Liver (tissue), 9 donors: ENCODE data around the gene LAMC3. TPM values are rescaled to one million over a fixed set of nuclear protein-coding genes. Genes with fewer than 3 reads are reported as not detected.

Source experiments
- DNase-seq: peaks from one replicate; pipeline ENCODE4 v3.0.0-alpha.2; 2017; ENCODE audit warnings: low spot score
- H3K27ac ChIP-seq, 2 donors: one replicate each; pipeline ENCODE4 v1.7.0; 2013; ENCODE audit warnings: inconsistent platforms in 2 of 2, low read length in 2 of 2, control low read depth in 1 of 2, low read depth in 1 of 2, mild to moderate bottlenecking in 1 of 2
- H3K27me3 ChIP-seq, 4 donors: one replicate each; pipeline versions ENCODE4 v1.6.1 to v1.7.0; 2013; ENCODE audit warnings: low read length in 3 of 4, inconsistent platforms in 1 of 4, mild to moderate bottlenecking in 1 of 4, moderate library complexity in 1 of 4; ENCODE audit not compliant: control insufficient read depth in 4 of 4, insufficient read depth in 4 of 4
- H3K36me3 ChIP-seq, 4 donors: one replicate each; pipeline versions ENCODE4 v1.6.1 to v1.7.0; 2013; ENCODE audit warnings: low read length in 3 of 4, mild to moderate bottlenecking in 3 of 4, low read depth in 1 of 4, moderate library complexity in 1 of 4; ENCODE audit not compliant: control insufficient read depth in 4 of 4, insufficient read depth in 3 of 4
- H3K4me1 ChIP-seq, 4 donors: one replicate each; pipeline versions ENCODE4 v1.6.1 to v1.7.0; 2013; ENCODE audit warnings: low read length in 3 of 4, mild to moderate bottlenecking in 3 of 4, moderate library complexity in 1 of 4; ENCODE audit not compliant: control insufficient read depth in 4 of 4, insufficient read depth in 4 of 4
- H3K4me3 ChIP-seq, 3 donors: one replicate each; pipeline versions ENCODE4 v1.6.1 to v1.7.0; 2013; ENCODE audit warnings: low read length in 3 of 3, control low read depth in 1 of 3, low read depth in 1 of 3, mild to moderate bottlenecking in 1 of 3
- H3K9ac ChIP-seq, 2 donors: one replicate each; pipeline ENCODE4 v1.7.0; 2013; ENCODE audit warnings: low read length in 2 of 2, mild to moderate bottlenecking in 2 of 2, moderate library complexity in 2 of 2, control low read depth in 1 of 2, low read depth in 1 of 2
- H3K9me3 ChIP-seq, 4 donors: one replicate each; pipeline versions ENCODE4 v1.6.1 to v1.7.0; 2013; ENCODE audit warnings: low read length in 3 of 4; ENCODE audit not compliant: control insufficient read depth in 4 of 4
- EGR1 ChIP-seq, 2 donors: IDR thresholded peaks; 2 replicates each; pipeline ENCODE4 v1.6.1; 2016 to 2018; ENCODE audit warnings: antibody characterized with exemption in 2 of 2, low read depth in 2 of 2
- FOXA1 ChIP-seq: IDR thresholded peaks from 2 replicates; pipeline ENCODE4 v1.6.1; 2016; ENCODE audit warnings: antibody characterized with exemption
- FOXA2 ChIP-seq: IDR thresholded peaks from 2 replicates; pipeline ENCODE4 v1.6.1; 2016; ENCODE audit warnings: antibody characterized with exemption
- GABPA ChIP-seq, 2 donors: IDR thresholded peaks in 1 of 2; conservative IDR thresholded peaks in 1 of 2; 2 replicates each; pipeline ENCODE4 v1.6.1; 2016; ENCODE audit warnings: antibody characterized with exemption in 2 of 2, mild to moderate bottlenecking in 1 of 2, moderate library complexity in 1 of 2
- HNF4A ChIP-seq, 2 donors: conservative IDR thresholded peaks; 2 replicates each; pipeline ENCODE4 v1.6.1; 2016; ENCODE audit warnings: antibody characterized with exemption in 2 of 2, mild to moderate bottlenecking in 2 of 2
- HNF4G ChIP-seq: IDR thresholded peaks from 2 replicates; pipeline ENCODE4 v1.6.1; 2016; ENCODE audit warnings: antibody characterized with exemption
- JUND ChIP-seq, 2 donors: IDR thresholded peaks; 2 replicates each; pipeline ENCODE4 v1.6.1; 2016; ENCODE audit warnings: antibody characterized with exemption in 2 of 2
- NR2F2 ChIP-seq: IDR thresholded peaks from 2 replicates; pipeline ENCODE4 v1.6.1; 2016; ENCODE audit warnings: antibody characterized with exemption
- RAD21 ChIP-seq, 2 donors: IDR thresholded peaks; 2 replicates each; pipeline ENCODE4 v1.6.1; 2016; ENCODE audit warnings: antibody characterized with exemption in 2 of 2, mild to moderate bottlenecking in 2 of 2
- RXRA ChIP-seq, 2 donors: IDR thresholded peaks; 2 replicates each; pipeline ENCODE4 v1.6.1; 2017 to 2018; ENCODE audit warnings: antibody characterized with exemption in 2 of 2, mild to moderate bottlenecking in 1 of 2
- SP1 ChIP-seq: IDR thresholded peaks from 2 replicates; pipeline ENCODE4 v1.6.1; 2018; ENCODE audit warnings: antibody characterized with exemption, mild to moderate bottlenecking
- TAF1 ChIP-seq: conservative IDR thresholded peaks from 2 replicates; pipeline ENCODE4 v1.6.1; 2016; ENCODE audit warnings: antibody characterized with exemption, mild to moderate bottlenecking
- YY1 ChIP-seq: IDR thresholded peaks from 2 replicates; pipeline ENCODE4 v1.6.1; 2016; ENCODE audit warnings: antibody characterized with exemption, mild to moderate bottlenecking
- WGBS: extraction: QIAGEN DNeasy Blood & Tissue Kit; methylation state at CpG from one replicate; pipeline ENCODE4 v1.1.7; 2013; 5-methylcytosine and 5-hydroxymethylcytosine counted together
- polyA plus RNA-seq, 2 donors: library from polyadenylated mRNA; stranded (reverse) in 1 of 2; unstranded in 1 of 2; fragments of 200-250 nt in 1 of 2; fragments of >200 nt in 1 of 2; fragmentation: Nextera tagmentation in 1 of 2; extraction: Ambion mirVana in 1 of 2; gene quantifications; one replicate each; pipeline versions ENCODE4 v1.2.1 to v1.2.3, GENCODE V29; 2013 to 2015
- total RNA-seq, 2 donors: library from RNA; depleted of rRNA; stranded (reverse); fragments of >200 nt; gene quantifications; one replicate each; pipeline ENCODE4 v1.2.3, GENCODE V29; 2014
- TF ChIP-seq, protein P1 (sequence below): IDR thresholded peaks from 2 replicates; pipeline ENCODE4 v1.6.1; 2016; ENCODE audit warnings: antibody characterized with exemption, mild to moderate bottlenecking
- TF ChIP-seq, protein P2 (sequence below): fragments of 150-350 bp; IDR thresholded peaks from 2 replicates; pipeline ENCODE4 v1.5.1; 2017; ENCODE audit warnings: improper control_type of control experiment, low read depth, low read length; ENCODE audit not compliant: missing input control
- TF ChIP-seq, protein P3 (sequence below): IDR thresholded peaks from 2 replicates; pipeline ENCODE4 v1.6.1; 2016; ENCODE audit warnings: antibody characterized with exemption
- TF ChIP-seq, protein P4 (sequence below): IDR thresholded peaks from 2 replicates; pipeline ENCODE4 v1.6.1; 2016; ENCODE audit warnings: antibody characterized with exemption
- TF ChIP-seq, protein P5 (sequence below): IDR thresholded peaks from 2 replicates; pipeline ENCODE4 v1.6.1; 2016; ENCODE audit warnings: antibody characterized with exemption
- donor health status: healthy.
- donor health status: healthy.
- donor health status: healthy.
- donor health status: healthy.
- donor health status: healthy.

Gene LAMC3
- total and polyA plus RNA-seq, 4 donors: 1.4 to 5.9 (median 2.9) TPM

DNA sequence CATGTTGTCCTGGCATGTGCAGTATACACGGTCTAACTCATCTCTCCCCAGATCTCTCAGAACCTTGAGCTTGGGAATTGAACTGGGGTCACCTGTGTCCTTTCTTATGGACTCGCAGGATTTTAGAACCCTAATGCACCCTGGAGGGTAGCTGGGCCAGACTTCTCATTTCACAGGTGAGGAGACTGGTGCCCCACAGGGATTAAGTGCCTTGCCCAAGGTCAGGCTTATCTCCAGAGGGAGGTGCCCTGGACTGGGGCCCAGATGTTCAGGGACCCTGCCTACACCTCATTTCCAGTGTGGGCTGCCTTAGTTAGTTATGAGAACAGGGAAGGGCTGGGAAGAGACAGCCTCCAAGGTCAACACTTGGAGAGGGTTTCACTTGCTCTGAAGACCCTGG, 112.4 kb downstream of the LAMC3 start (continued):
- TF ChIP-seq, protein P1, sequence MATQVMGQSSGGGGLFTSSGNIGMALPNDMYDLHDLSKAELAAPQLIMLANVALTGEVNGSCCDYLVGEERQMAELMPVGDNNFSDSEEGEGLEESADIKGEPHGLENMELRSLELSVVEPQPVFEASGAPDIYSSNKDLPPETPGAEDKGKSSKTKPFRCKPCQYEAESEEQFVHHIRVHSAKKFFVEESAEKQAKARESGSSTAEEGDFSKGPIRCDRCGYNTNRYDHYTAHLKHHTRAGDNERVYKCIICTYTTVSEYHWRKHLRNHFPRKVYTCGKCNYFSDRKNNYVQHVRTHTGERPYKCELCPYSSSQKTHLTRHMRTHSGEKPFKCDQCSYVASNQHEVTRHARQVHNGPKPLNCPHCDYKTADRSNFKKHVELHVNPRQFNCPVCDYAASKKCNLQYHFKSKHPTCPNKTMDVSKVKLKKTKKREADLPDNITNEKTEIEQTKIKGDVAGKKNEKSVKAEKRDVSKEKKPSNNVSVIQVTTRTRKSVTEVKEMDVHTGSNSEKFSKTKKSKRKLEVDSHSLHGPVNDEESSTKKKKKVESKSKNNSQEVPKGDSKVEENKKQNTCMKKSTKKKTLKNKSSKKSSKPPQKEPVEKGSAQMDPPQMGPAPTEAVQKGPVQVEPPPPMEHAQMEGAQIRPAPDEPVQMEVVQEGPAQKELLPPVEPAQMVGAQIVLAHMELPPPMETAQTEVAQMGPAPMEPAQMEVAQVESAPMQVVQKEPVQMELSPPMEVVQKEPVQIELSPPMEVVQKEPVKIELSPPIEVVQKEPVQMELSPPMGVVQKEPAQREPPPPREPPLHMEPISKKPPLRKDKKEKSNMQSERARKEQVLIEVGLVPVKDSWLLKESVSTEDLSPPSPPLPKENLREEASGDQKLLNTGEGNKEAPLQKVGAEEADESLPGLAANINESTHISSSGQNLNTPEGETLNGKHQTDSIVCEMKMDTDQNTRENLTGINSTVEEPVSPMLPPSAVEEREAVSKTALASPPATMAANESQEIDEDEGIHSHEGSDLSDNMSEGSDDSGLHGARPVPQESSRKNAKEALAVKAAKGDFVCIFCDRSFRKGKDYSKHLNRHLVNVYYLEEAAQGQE: no peak
- TF ChIP-seq SP1: no peak

DNA sequence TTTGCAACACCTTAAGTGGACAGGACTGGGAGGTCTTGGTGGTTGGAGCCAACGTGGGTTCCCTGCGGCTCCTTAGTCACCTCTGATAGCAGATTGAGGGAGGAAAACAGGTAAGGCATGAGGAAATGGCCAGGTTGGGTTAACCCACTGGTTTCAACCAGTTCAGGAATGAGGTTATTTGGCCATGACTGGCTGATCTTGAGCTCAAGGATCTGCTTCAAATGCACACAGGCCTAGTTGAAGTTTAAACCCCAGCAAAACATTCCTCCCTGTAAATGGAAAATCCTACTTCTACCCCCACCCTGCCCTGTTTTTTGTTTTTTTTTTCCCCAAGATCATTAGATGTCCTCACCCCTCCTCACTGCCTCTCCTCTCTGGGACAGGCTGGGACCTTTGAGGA, 113.2 kb downstream of the LAMC3 start:
- no peak overlapping the region for H3K4me3 ChIP-seq
- 89% methylated on average over 2 of the region's 2 CpGs for WGBS
- H3K36me3 ChIP-seq: no peaks in the 10 kb centered on the region
- no peak overlapping the region for H3K27ac ChIP-seq
- no peak for TF ChIP-seq FOXA1
- TF ChIP-seq, protein P2, sequence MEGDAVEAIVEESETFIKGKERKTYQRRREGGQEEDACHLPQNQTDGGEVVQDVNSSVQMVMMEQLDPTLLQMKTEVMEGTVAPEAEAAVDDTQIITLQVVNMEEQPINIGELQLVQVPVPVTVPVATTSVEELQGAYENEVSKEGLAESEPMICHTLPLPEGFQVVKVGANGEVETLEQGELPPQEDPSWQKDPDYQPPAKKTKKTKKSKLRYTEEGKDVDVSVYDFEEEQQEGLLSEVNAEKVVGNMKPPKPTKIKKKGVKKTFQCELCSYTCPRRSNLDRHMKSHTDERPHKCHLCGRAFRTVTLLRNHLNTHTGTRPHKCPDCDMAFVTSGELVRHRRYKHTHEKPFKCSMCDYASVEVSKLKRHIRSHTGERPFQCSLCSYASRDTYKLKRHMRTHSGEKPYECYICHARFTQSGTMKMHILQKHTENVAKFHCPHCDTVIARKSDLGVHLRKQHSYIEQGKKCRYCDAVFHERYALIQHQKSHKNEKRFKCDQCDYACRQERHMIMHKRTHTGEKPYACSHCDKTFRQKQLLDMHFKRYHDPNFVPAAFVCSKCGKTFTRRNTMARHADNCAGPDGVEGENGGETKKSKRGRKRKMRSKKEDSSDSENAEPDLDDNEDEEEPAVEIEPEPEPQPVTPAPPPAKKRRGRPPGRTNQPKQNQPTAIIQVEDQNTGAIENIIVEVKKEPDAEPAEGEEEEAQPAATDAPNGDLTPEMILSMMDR: no peak
- TF ChIP-seq NR2F2: no peak
- no peak for TF ChIP-seq RAD21 (IDR thresholded peaks at IDR 0.05)
- TF ChIP-seq, protein P3, sequence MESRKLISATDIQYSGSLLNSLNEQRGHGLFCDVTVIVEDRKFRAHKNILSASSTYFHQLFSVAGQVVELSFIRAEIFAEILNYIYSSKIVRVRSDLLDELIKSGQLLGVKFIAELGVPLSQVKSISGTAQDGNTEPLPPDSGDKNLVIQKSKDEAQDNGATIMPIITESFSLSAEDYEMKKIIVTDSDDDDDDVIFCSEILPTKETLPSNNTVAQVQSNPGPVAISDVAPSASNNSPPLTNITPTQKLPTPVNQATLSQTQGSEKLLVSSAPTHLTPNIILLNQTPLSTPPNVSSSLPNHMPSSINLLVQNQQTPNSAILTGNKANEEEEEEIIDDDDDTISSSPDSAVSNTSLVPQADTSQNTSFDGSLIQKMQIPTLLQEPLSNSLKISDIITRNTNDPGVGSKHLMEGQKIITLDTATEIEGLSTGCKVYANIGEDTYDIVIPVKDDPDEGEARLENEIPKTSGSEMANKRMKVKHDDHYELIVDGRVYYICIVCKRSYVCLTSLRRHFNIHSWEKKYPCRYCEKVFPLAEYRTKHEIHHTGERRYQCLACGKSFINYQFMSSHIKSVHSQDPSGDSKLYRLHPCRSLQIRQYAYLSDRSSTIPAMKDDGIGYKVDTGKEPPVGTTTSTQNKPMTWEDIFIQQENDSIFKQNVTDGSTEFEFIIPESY: no peak
- TF ChIP-seq, protein P1: no peak
- TF ChIP-seq, protein P4, sequence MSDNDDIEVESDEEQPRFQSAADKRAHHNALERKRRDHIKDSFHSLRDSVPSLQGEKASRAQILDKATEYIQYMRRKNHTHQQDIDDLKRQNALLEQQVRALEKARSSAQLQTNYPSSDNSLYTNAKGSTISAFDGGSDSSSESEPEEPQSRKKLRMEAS: no peak
- TF ChIP-seq TAF1: no peak
- no peak for TF ChIP-seq GABPA (IDR thresholded peaks at IDR 0.05 in 1 of 2, conservative IDR thresholded peaks at IDR 0.05 in 1 of 2)
- TF ChIP-seq FOXA2: no peak
- no peak for TF ChIP-seq EGR1 (IDR thresholded peaks at IDR 0.05; ENCODE audit: low read depth in 2 of 2)
- TF ChIP-seq, protein P5, sequence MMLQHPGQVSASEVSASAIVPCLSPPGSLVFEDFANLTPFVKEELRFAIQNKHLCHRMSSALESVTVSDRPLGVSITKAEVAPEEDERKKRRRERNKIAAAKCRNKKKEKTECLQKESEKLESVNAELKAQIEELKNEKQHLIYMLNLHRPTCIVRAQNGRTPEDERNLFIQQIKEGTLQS: no peak
- TF ChIP-seq JUND (IDR thresholded peaks at IDR 0.05): no peak
- TF ChIP-seq SP1: no peak
- no peak for TF ChIP-seq HNF4A (conservative IDR thresholded peaks at IDR 0.05)
- TF ChIP-seq YY1: no peak
- TF ChIP-seq RXRA (IDR thresholded peaks at IDR 0.05): no peak
- no peak for TF ChIP-seq HNF4G
- DNase-seq: no peak
- no peak overlapping the region for H3K9ac ChIP-seq
- peaks cover 0 to 5% (median 0%) of the 10 kb centered on the region in 4 donors for H3K27me3 ChIP-seq
- H3K4me1 ChIP-seq: peaks cover 2 to 19% (median 16%) of the 10 kb centered on the region in 4 donors
- H3K9me3 ChIP-seq: no peaks in the 10 kb centered on the region
